Osteocyte (in vitro differentiated cells): Measurements from ENCODE around the gene STK38L. TPM values are rescaled to one million over a fixed set of nuclear protein-coding genes. Genes with fewer than 3 reads are reported as not detected.

Experiments used
- DNase-seq: peaks from one replicate; pipeline ENCODE4 v3.0.0; 2021; ENCODE audit warnings: mixed read lengths; ENCODE audit not compliant: unreplicated experiment; ENCODE audit errors: extremely low spot score
- H3K27ac Mint-ChIP-seq: one replicate; pipeline ENCODE4 v1.8.0; 2021; ENCODE audit warnings: mild to moderate bottlenecking, mixed read lengths; ENCODE audit not compliant: unreplicated experiment
- H3K27me3 Mint-ChIP-seq: one replicate; pipeline ENCODE4 v1.8.0; 2021; ENCODE audit warnings: mixed read lengths; ENCODE audit not compliant: unreplicated experiment
- H3K36me3 Mint-ChIP-seq: one replicate; pipeline ENCODE4 v1.8.0; 2021; ENCODE audit warnings: mixed read lengths; ENCODE audit not compliant: unreplicated experiment
- H3K4me1 Mint-ChIP-seq: one replicate; pipeline ENCODE4 v1.8.0; 2021; ENCODE audit warnings: mixed read lengths; ENCODE audit not compliant: unreplicated experiment
- H3K4me3 Mint-ChIP-seq: one replicate; pipeline ENCODE4 v1.8.0; 2021; ENCODE audit warnings: mild to moderate bottlenecking, moderate library complexity, mixed read lengths; ENCODE audit not compliant: unreplicated experiment
- H3K9me3 Mint-ChIP-seq: one replicate; pipeline ENCODE4 v1.8.0; 2021; ENCODE audit warnings: mixed read lengths; ENCODE audit not compliant: unreplicated experiment
- total RNA-seq: library from RNA; stranded (reverse); gene quantifications from 2 replicates; pipeline ENCODE4 v1.2.1, GENCODE V29; 2021
- TF ChIP-seq, protein P1 (sequence below): fragments of 200-600 bp; sonication (generic); IDR thresholded peaks from 2 replicates; pipeline ENCODE4 v1.5.0; 2021; ENCODE audit warnings: antibody characterized with exemption, mild to moderate bottlenecking, moderate library complexity

The STK38L gene
- total RNA-seq, 1 donor from 2014 or later, result 81.3 TPM

DNA sequence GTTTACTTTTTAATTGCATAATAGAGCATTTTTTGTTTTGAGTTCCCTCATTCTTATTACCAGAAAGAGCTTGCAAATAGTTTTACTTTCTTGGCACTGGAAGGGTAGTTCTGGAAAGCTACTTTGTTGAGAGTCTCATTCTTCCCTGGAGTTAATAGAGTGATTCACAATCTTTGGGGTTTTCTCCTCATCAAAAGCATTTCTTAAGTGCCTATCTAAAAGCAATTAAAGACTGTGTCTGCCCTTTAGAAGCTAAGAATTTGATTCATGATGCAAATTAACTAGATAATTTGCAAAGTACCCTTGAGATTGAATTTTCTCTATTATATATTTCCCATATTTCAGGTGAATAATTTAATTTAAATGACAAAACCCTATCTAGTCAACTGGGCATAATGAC is 80.4 kb downstream of the STK38L start:
- no peak overlapping the region for H3K27ac Mint-ChIP-seq
- H3K9me3 Mint-ChIP-seq, result no peaks in the 10 kb centered on the region
- H3K4me3 Mint-ChIP-seq, result no peak overlapping the region
- peaks cover 32% of the 10 kb centered on the region for H3K36me3 Mint-ChIP-seq
- no peaks in the 10 kb centered on the region for H3K4me1 Mint-ChIP-seq
- DNase-seq, result no peak
- TF ChIP-seq, protein P1, sequence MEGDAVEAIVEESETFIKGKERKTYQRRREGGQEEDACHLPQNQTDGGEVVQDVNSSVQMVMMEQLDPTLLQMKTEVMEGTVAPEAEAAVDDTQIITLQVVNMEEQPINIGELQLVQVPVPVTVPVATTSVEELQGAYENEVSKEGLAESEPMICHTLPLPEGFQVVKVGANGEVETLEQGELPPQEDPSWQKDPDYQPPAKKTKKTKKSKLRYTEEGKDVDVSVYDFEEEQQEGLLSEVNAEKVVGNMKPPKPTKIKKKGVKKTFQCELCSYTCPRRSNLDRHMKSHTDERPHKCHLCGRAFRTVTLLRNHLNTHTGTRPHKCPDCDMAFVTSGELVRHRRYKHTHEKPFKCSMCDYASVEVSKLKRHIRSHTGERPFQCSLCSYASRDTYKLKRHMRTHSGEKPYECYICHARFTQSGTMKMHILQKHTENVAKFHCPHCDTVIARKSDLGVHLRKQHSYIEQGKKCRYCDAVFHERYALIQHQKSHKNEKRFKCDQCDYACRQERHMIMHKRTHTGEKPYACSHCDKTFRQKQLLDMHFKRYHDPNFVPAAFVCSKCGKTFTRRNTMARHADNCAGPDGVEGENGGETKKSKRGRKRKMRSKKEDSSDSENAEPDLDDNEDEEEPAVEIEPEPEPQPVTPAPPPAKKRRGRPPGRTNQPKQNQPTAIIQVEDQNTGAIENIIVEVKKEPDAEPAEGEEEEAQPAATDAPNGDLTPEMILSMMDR, result no peak
- H3K27me3 Mint-ChIP-seq, result no peaks in the 10 kb centered on the region

DNA sequence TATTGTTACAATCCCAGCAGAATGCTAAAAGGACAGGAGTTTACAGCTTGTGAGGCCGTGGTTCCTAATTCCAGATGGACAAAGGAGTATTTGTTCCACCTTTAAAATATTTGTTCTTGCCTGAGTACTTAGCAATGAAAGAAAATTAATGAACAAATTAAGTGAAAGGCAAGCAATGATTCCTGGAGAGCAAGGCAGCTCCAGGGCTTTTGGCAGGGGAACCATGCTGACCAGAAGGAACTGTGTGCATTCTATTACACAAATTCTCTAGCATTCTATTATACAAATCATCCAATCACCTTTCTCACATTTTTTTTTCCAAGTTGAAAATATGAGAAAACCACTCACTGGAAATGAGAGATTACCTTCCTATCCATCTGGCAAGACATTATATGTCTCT is 86.8 kb downstream of the STK38L start:
- peak overlapping the region; percentile 5 for H3K4me3 Mint-ChIP-seq
- no peak for DNase-seq

GRCh38 chr12:27331291-27331926 is 87.3 kb downstream of the STK38L start:
- peak overlapping the region; percentile 31 for H3K4me3 Mint-ChIP-seq
- TF ChIP-seq, protein P1, result no peak
- DNase-seq, result no peak
- peaks cover 33% of the 10 kb centered on the region for H3K4me1 Mint-ChIP-seq
- no peaks in the 10 kb centered on the region for H3K27me3 Mint-ChIP-seq
- H3K36me3 Mint-ChIP-seq, result peaks cover 10% of the 10 kb centered on the region
- peak overlapping the region; percentile 66 for H3K27ac Mint-ChIP-seq
- H3K9me3 Mint-ChIP-seq, result no peaks in the 10 kb centered on the region

More for the DNA sequence above, 86.8 kb downstream of the STK38L start:
- Mint-ChIP-seq H3K27ac (peak overlapping the region; percentile 66), H3K4me1 (peaks cover 33% of the 10 kb centered on the region), H3K27me3 (no peaks in the 10 kb centered on the region), H3K36me3 (peaks cover 10% of the 10 kb centered on the region), H3K9me3 (no peaks in the 10 kb centered on the region)
- TF ChIP-seq, protein P1, result no peak

GRCh38 chr12:27331927-27332324 is 87.8 kb downstream of the STK38L start:
- no peak for DNase-seq
- peak overlapping the region; percentile 71 for H3K4me3 Mint-ChIP-seq
- H3K9me3 Mint-ChIP-seq, result no peaks in the 10 kb centered on the region
- TF ChIP-seq, protein P1, result no peak
- H3K36me3 Mint-ChIP-seq, result peaks cover 7% of the 10 kb centered on the region
- no peaks in the 10 kb centered on the region for H3K27me3 Mint-ChIP-seq
- H3K4me1 Mint-ChIP-seq, result peaks cover 33% of the 10 kb centered on the region
- H3K27ac Mint-ChIP-seq, result peak overlapping the region; percentile 66

- TF ChIP-seq, protein P1, result no peak
- Mint-ChIP-seq H3K36me3 (peaks cover 7% of the 10 kb centered on the region), H3K9me3 (no peaks in the 10 kb centered on the region), H3K4me3 (peak overlapping the region; percentile 71), H3K27me3 (no peaks in the 10 kb centered on the region), H3K27ac (peak overlapping the region; percentile 66), H3K4me1 (peaks cover 33% of the 10 kb centered on the region)
- no peak for DNase-seq
Observed at GRCh38 chr12:27332407-27332713, 88.3 kb downstream of the STK38L start.
